Measurements from ENCODE around the gene PPP1R14D. TPM values are rescaled to one million over a fixed set of nuclear protein-coding genes. Genes with fewer than 3 reads are reported as not detected.

PPP1R14D gene
- total RNA-seq, 2 experiments from 2014 or later, result not detected

GRCh38 chr15:40832903-40833302 is 4.4 kb upstream of the PPP1R14D start:
- H3K9me2 ChIP-seq (ENCODE audit: insufficient read depth, low read length), result no peaks in the 10 kb centered on the region
- H3K4me1 ChIP-seq (ENCODE audit: insufficient read depth, low read length, poor library complexity, severe bottlenecking), result no peaks in the 10 kb centered on the region
- TF ChIP-seq EZH2phosphoT487 (IDR thresholded peaks at IDR 0.05; ENCODE audit: borderline replicate concordance, low read depth, low read length) (no peak), CTCF (conservative IDR thresholded peaks at IDR 0.05; ENCODE audit: low read length) (no peak)
- DNase-seq (ENCODE audit: low spot score), result no peak
- no peaks in the 10 kb centered on the region for H4K20me1 ChIP-seq (ENCODE audit: insufficient read depth, low read length)
- H3K9me3 ChIP-seq (ENCODE audit: low read length), result no peaks in the 10 kb centered on the region
- ChIA-PET CTCF (ENCODE audit: unreplicated experiment) (no interaction called here), POLR2A (interaction anchor here (1.2 kb wide), 1 partner anchor 14 kb away, joined by 3 read pairs; no protein-coding TSS in a partner anchor)
- no peaks in the 10 kb centered on the region for H3K79me2 ChIP-seq (ENCODE audit: insufficient read depth, low read depth, low read length)
- no peaks in the 10 kb centered on the region for H3K36me3 ChIP-seq (ENCODE audit: insufficient read depth, low read length)
- no peak overlapping the region for H3K27ac ChIP-seq (ENCODE audit: low read depth, low read length, poor library complexity, severe bottlenecking)
- no peak overlapping the region for H3K4me3 ChIP-seq (ENCODE audit: low read depth, low read length, poor library complexity, severe bottlenecking)
- H3K4me2 ChIP-seq (ENCODE audit: low read length), result no peak overlapping the region
- no TSS peak for BruUV-seq (replicated peaks)
- intact Hi-C loops (cut with micrococcal nuclease; ENCODE audit: unreplicated experiment), result no loop called here
- no peak overlapping the region for H2AFZ ChIP-seq (ENCODE audit: low read length)

GRCh38 chr15:40831861-40832260 is 3.4 kb upstream of the PPP1R14D start:
- Histone ChIP-seq H3K36me3 (ENCODE audit: insufficient read depth, low read length) (no peaks in the 10 kb centered on the region), H3K79me2 (ENCODE audit: insufficient read depth, low read depth, low read length) (no peaks in the 10 kb centered on the region), H3K27ac (ENCODE audit: low read depth, low read length, poor library complexity, severe bottlenecking) (no peak overlapping the region), H2AFZ (ENCODE audit: low read length) (no peak overlapping the region), H3K4me3 (ENCODE audit: low read depth, low read length, poor library complexity, severe bottlenecking) (no peak overlapping the region), H3K9me3 (ENCODE audit: low read length) (no peaks in the 10 kb centered on the region), H4K20me1 (ENCODE audit: insufficient read depth, low read length) (no peaks in the 10 kb centered on the region), H3K4me1 (ENCODE audit: insufficient read depth, low read length, poor library complexity, severe bottlenecking) (no peaks in the 10 kb centered on the region), H3K9me2 (ENCODE audit: insufficient read depth, low read length) (no peaks in the 10 kb centered on the region), H3K4me2 (ENCODE audit: low read length) (no peak overlapping the region)
- POLR2A ChIA-PET, result no interaction called here
- TF ChIP-seq CTCF (conservative IDR thresholded peaks at IDR 0.05; ENCODE audit: low read length) (no peak), EZH2phosphoT487 (IDR thresholded peaks at IDR 0.05; ENCODE audit: borderline replicate concordance, low read depth, low read length) (no peak)
- CTCF ChIA-PET (ENCODE audit: unreplicated experiment), result no interaction called here
- no TSS peak for BruUV-seq (replicated peaks)
- intact Hi-C loops (cut with micrococcal nuclease; ENCODE audit: unreplicated experiment), result no loop called here
- DNase-seq (ENCODE audit: low spot score), result no peak

GRCh38 chr15:40830884-40831283 is 2.4 kb upstream of the PPP1R14D start:
- CTCF ChIA-PET (ENCODE audit: unreplicated experiment), result no interaction called here

More at GRCh38 chr15:40830884-40831283, 2.4 kb upstream of the PPP1R14D start:
- no peak for DNase-seq (ENCODE audit: low spot score)
- Histone ChIP-seq H2AFZ (ENCODE audit: low read length) (no peak overlapping the region), H3K36me3 (ENCODE audit: insufficient read depth, low read length) (no peaks in the 10 kb centered on the region), H3K4me3 (ENCODE audit: low read depth, low read length, poor library complexity, severe bottlenecking) (no peak overlapping the region), H3K79me2 (ENCODE audit: insufficient read depth, low read depth, low read length) (no peaks in the 10 kb centered on the region), H3K9me3 (ENCODE audit: low read length) (no peaks in the 10 kb centered on the region), H3K4me2 (ENCODE audit: low read length) (no peak overlapping the region), H3K27ac (ENCODE audit: low read depth, low read length, poor library complexity, severe bottlenecking) (no peak overlapping the region), H3K9me2 (ENCODE audit: insufficient read depth, low read length) (no peaks in the 10 kb centered on the region), H3K4me1 (ENCODE audit: insufficient read depth, low read length, poor library complexity, severe bottlenecking) (no peaks in the 10 kb centered on the region), H4K20me1 (ENCODE audit: insufficient read depth, low read length) (no peaks in the 10 kb centered on the region)
- no TSS peak for BruUV-seq (replicated peaks)
- POLR2A ChIA-PET, result no interaction called here
- no peak for TF ChIP-seq CTCF (conservative IDR thresholded peaks at IDR 0.05; ENCODE audit: low read length)
- TF ChIP-seq EZH2phosphoT487 (IDR thresholded peaks at IDR 0.05; ENCODE audit: borderline replicate concordance, low read depth, low read length), result no peak
- intact Hi-C loops (cut with micrococcal nuclease; ENCODE audit: unreplicated experiment), result no loop called here

Measured in OCI-LY7 (cell line).